22Rv1 (cell line): ENCODE results near the gene ATXN1.
"Not testable (repeated sequence)": the region's sequence is repeated elsewhere in the genome, so short reads cannot be mapped to it uniquely, and the experiment has no call there.

Experiments used
- ZFX ChIP-seq: fragments of 450-650 bp; IDR thresholded peaks from 2 replicates; pipeline ENCODE4 v1.6.1; 2017; ENCODE audit warnings: antibody characterized with exemption, borderline replicate concordance
- TF ChIP-seq, protein P1 (sequence below): fragments of 450-650 bp; IDR thresholded peaks from 2 replicates; pipeline ENCODE4 v1.5.1; 2017; ENCODE audit warnings: mild to moderate bottlenecking

DNA sequence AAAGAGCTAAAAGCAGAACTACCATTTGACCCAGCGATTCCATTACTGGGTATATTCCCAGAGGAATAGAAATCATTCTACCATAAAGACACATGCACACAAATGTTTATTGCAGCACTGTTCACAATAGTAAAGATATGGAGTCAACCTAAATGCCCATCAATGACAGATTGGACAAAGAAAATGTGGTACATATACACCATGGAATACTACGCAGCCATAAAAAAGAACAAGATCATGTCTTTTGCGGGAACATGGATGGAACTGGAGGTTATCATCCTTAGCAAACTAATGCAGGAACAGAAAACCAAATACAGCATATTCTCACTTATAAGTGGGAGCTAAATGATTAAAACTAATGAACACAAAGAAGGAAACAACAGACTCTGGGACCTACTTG, 23.7 kb upstream of the ATXN1 start:
- TF ChIP-seq, protein P1, sequence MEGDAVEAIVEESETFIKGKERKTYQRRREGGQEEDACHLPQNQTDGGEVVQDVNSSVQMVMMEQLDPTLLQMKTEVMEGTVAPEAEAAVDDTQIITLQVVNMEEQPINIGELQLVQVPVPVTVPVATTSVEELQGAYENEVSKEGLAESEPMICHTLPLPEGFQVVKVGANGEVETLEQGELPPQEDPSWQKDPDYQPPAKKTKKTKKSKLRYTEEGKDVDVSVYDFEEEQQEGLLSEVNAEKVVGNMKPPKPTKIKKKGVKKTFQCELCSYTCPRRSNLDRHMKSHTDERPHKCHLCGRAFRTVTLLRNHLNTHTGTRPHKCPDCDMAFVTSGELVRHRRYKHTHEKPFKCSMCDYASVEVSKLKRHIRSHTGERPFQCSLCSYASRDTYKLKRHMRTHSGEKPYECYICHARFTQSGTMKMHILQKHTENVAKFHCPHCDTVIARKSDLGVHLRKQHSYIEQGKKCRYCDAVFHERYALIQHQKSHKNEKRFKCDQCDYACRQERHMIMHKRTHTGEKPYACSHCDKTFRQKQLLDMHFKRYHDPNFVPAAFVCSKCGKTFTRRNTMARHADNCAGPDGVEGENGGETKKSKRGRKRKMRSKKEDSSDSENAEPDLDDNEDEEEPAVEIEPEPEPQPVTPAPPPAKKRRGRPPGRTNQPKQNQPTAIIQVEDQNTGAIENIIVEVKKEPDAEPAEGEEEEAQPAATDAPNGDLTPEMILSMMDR = not testable (repeated sequence)
- TF ChIP-seq ZFX = not testable (repeated sequence)
